ENCODE results near the gene UBXN1.

DNA sequence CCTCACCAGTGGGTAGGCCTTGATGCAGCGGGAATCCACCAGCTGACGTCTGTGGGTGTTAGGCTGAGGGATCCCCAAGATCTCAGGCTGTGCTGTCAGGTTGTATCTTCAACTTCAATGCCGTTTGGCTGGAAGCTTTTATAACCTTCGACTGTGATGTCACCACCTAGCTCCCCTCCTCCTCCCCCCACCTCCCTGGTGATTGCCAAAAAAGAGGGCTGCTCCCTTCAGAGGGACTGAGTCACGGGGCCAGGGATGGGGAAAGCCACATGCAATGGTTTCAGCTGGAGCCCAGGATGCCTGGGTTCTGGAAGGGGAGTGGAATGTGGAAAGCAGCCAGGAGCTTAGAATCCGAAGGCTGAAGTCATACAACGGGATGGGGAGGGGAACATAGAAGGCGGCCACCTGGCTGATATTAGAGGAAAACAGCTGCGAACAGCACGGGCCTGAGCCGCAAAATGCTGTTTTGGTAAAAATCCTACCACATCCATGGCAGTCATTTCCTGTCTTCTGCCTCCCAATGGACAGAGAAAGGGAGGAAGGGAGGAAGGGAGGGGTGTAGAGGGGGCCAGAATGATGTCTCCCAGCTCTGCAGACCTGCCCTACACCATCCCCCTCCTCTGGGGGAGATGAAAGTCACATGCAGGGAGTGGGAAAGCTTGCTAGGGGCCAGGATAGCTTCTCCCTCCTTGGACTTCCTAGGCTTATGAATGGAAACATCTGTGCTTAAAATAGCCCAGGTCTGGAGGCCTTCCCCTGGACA is 10.7 kb upstream of the UBXN1 start, which contains the start of gene LRRN4CL:
- TF ChIP-seq NR2F1 (conservative IDR thresholded peaks at IDR 0.05) = no peak
- TF ChIP-seq FOXM1 (IDR thresholded peaks at IDR 0.05; ENCODE audit: low read depth, low read length) = no peak
- TF ChIP-seq, protein P1, sequence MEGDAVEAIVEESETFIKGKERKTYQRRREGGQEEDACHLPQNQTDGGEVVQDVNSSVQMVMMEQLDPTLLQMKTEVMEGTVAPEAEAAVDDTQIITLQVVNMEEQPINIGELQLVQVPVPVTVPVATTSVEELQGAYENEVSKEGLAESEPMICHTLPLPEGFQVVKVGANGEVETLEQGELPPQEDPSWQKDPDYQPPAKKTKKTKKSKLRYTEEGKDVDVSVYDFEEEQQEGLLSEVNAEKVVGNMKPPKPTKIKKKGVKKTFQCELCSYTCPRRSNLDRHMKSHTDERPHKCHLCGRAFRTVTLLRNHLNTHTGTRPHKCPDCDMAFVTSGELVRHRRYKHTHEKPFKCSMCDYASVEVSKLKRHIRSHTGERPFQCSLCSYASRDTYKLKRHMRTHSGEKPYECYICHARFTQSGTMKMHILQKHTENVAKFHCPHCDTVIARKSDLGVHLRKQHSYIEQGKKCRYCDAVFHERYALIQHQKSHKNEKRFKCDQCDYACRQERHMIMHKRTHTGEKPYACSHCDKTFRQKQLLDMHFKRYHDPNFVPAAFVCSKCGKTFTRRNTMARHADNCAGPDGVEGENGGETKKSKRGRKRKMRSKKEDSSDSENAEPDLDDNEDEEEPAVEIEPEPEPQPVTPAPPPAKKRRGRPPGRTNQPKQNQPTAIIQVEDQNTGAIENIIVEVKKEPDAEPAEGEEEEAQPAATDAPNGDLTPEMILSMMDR (IDR thresholded peaks at IDR 0.05 in 2 of 3, conservative IDR thresholded peaks at IDR 0.05 in 1 of 3; ENCODE audit: control insufficient read depth in 2 of 3, extremely low read depth in 1 of 3, insufficient read depth in 1 of 3, low read depth in 3 of 3, low read length in 3 of 3) = no peak
- TF ChIP-seq, protein P2, sequence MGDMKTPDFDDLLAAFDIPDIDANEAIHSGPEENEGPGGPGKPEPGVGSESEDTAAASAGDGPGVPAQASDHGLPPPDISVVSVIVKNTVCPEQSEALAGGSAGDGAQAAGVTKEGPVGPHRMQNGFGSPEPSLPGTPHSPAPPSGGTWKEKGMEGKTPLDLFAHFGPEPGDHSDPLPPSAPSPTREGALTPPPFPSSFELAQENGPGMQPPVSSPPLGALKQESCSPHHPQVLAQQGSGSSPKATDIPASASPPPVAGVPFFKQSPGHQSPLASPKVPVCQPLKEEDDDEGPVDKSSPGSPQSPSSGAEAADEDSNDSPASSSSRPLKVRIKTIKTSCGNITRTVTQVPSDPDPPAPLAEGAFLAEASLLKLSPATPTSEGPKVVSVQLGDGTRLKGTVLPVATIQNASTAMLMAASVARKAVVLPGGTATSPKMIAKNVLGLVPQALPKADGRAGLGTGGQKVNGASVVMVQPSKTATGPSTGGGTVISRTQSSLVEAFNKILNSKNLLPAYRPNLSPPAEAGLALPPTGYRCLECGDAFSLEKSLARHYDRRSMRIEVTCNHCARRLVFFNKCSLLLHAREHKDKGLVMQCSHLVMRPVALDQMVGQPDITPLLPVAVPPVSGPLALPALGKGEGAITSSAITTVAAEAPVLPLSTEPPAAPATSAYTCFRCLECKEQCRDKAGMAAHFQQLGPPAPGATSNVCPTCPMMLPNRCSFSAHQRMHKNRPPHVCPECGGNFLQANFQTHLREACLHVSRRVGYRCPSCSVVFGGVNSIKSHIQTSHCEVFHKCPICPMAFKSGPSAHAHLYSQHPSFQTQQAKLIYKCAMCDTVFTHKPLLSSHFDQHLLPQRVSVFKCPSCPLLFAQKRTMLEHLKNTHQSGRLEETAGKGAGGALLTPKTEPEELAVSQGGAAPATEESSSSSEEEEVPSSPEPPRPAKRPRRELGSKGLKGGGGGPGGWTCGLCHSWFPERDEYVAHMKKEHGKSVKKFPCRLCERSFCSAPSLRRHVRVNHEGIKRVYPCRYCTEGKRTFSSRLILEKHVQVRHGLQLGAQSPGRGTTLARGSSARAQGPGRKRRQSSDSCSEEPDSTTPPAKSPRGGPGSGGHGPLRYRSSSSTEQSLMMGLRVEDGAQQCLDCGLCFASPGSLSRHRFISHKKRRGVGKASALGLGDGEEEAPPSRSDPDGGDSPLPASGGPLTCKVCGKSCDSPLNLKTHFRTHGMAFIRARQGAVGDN (IDR thresholded peaks at IDR 0.05) = no peak
- no peak for TF ChIP-seq SIN3A (IDR thresholded peaks at IDR 0.05; ENCODE audit: low read depth, low read length)
- no peak for TF ChIP-seq EP300 (IDR thresholded peaks at IDR 0.05; ENCODE audit: borderline replicate concordance in 1 of 2, control insufficient read depth in 1 of 2, low read depth in 2 of 2, low read length in 2 of 2)
- no peak for TF ChIP-seq SMARCA5 (IDR thresholded peaks at IDR 0.05)
- no peak for TF ChIP-seq RELA (IDR thresholded peaks at IDR 0.05; ENCODE audit: borderline replicate concordance, partially characterized antibody)
- no peak for TF ChIP-seq POLR2AphosphoS2 (IDR thresholded peaks at IDR 0.05; ENCODE audit: low read depth, low read length)
- no peak for TF ChIP-seq YY1 (IDR thresholded peaks at IDR 0.05; ENCODE audit: low read depth, low read length)
- TF ChIP-seq NR2C1 (IDR thresholded peaks at IDR 0.05) = no peak
- no peak for TF ChIP-seq ZBTB33 (IDR thresholded peaks at IDR 0.05)
